Stomach (tissue), 4 donors: ENCODE data around the gene PYROXD2.

Experiments
- POLR2AphosphoS5 ChIP-seq, 3 donors: sonication (generic); formaldehyde crosslinking; IDR thresholded peaks; one replicate each; pipeline ENCODE4 v1.6.1; 2016; ENCODE audit warnings: antibody characterized with exemption in 3 of 3
- TF ChIP-seq, protein P1 (sequence below), 7 experiments: fragments of 450-650 bp in 4 of 7; fragments of 200-600 bp in 3 of 7; sonication (generic) in 3 of 7; IDR thresholded peaks; one replicate each; pipeline ENCODE4 v1.5.1; 2016 to 2019; ENCODE audit warnings: antibody characterized with exemption in 7 of 7, control low read depth in 2 of 7, mild to moderate bottlenecking in 1 of 7

DNA sequence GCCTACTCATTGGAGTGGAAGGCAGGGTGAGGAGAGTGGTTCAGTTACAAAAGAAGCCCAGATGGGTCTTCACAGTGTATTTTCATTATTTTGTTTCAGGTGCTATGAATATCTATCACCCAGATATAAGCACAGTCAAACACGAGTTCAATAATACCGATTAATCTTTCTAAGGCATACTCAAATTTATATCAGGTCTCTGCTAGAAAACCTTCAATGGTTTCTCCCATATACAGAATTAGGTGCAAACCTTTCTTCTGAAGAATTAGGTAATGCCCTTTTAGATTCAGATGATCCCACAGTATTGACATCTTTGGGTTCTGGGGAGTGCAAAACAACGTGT, 46.5 kb upstream of the PYROXD2 start:
- TF ChIP-seq, protein P1, sequence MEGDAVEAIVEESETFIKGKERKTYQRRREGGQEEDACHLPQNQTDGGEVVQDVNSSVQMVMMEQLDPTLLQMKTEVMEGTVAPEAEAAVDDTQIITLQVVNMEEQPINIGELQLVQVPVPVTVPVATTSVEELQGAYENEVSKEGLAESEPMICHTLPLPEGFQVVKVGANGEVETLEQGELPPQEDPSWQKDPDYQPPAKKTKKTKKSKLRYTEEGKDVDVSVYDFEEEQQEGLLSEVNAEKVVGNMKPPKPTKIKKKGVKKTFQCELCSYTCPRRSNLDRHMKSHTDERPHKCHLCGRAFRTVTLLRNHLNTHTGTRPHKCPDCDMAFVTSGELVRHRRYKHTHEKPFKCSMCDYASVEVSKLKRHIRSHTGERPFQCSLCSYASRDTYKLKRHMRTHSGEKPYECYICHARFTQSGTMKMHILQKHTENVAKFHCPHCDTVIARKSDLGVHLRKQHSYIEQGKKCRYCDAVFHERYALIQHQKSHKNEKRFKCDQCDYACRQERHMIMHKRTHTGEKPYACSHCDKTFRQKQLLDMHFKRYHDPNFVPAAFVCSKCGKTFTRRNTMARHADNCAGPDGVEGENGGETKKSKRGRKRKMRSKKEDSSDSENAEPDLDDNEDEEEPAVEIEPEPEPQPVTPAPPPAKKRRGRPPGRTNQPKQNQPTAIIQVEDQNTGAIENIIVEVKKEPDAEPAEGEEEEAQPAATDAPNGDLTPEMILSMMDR (IDR thresholded peaks at IDR 0.05), result no peak
- no peak for TF ChIP-seq POLR2AphosphoS5 (IDR thresholded peaks at IDR 0.05)
